Ovary (tissue), 9 donors: Measurements from ENCODE around the gene CHSY3. TPM values are rescaled to one million over a fixed set of nuclear protein-coding genes. Genes with fewer than 3 reads are reported as not detected.

Experiments used
- DNase-seq, 5 donors: peaks; one replicate each; pipeline ENCODE4 v3.0.0-alpha.2; 2019 to 2020
- H3K27ac ChIP-seq, 2 donors: fragments of 200-600 bp; one replicate each; pipeline versions ENCODE4 v1.5.1 to v1.8.0; 2019 to 2022
- H3K27me3 ChIP-seq: fragments of 200-600 bp; one replicate; pipeline ENCODE4 v1.8.0; 2022
- H3K36me3 ChIP-seq: fragments of 200-600 bp; sonication (generic); one replicate; pipeline ENCODE4 v1.5.1; 2019
- H3K4me1 ChIP-seq: one replicate; pipeline ENCODE4 v1.8.1; 2013; ENCODE audit warnings: mild to moderate bottlenecking, moderate library complexity; ENCODE audit not compliant: insufficient read depth
- H3K4me3 ChIP-seq: fragments of 200-600 bp; sonication (generic); one replicate; pipeline ENCODE4 v1.5.1; 2017
- H3K9me3 ChIP-seq, 2 donors: fragments of 200-600 bp in 1 of 2; sonication (generic) in 1 of 2; one replicate each; pipeline versions ENCODE4 v1.5.1 to v1.8.1; 2013 to 2019; ENCODE audit warnings: mild to moderate bottlenecking in 1 of 2, moderate library complexity in 1 of 2
- EP300 ChIP-seq: sonication (generic); formaldehyde crosslinking; IDR thresholded peaks from one replicate; pipeline ENCODE4 v1.6.1; 2017; ENCODE audit warnings: antibody characterized with exemption
- POLR2A ChIP-seq: fragments of 450-650 bp; IDR thresholded peaks from one replicate; pipeline ENCODE4 v1.6.1; 2017; ENCODE audit warnings: antibody characterized with exemption, mild to moderate bottlenecking, moderate library complexity
- WGBS, 3 donors: extraction: QIAGEN DNeasy Blood & Tissue Kit in 1 of 3; methylation state at CpG; one replicate each; pipeline versions ENCODE4 v1.1.5 to v1.1.7; 2013 to 2017; 5-methylcytosine and 5-hydroxymethylcytosine counted together
- intact Hi-C, 4 donors: fragments of 100-400 bp; cut with DNase I; formaldehyde crosslinking; loops; one replicate each; pipeline versions ENCODE4 v1.11.0 to v1.15.1; 2022 to 2023
- polyA plus RNA-seq, 2 donors: library from polyadenylated mRNA; stranded (reverse); fragments of 200-250 nt in 1 of 2; fragments of 350-450 nt in 1 of 2; fragmentation: Illumina TruSeq in 1 of 2; extraction: RNeasy Lipid Tissue Mini Kit (QIAGEN cat#74804) in 1 of 2; gene quantifications; one replicate each; pipeline ENCODE4 v1.2.3, GENCODE V29; 2013 to 2014
- total RNA-seq, 7 donors: library from RNA; depleted of rRNA in 2 of 7; stranded (reverse); fragments of >200 nt in 2 of 7; fragmentation: NEBNext Ultra II Directional in 3 of 7; extraction: Animal tissue kit (Norgen Biotek cat#: 25700) in 3 of 7; gene quantifications; one replicate each; pipeline versions ENCODE4 v1.1.0 to v1.2.4, GENCODE V29; 2016 to 2023
- TF ChIP-seq, protein P1 (sequence below), 3 donors: fragments of 450-650 bp in 2 of 3; fragments of 200-600 bp in 1 of 3; IDR thresholded peaks; one replicate each; pipeline versions ENCODE4 v1.5.1 to v1.8.0; 2016 to 2022; ENCODE audit warnings: antibody characterized with exemption in 3 of 3, mild to moderate bottlenecking in 1 of 3
- donor health status: DM: no; HTN: no; CAD: no; lungs with moderate emphysema.
- donor health status: DM: no; HTN: no; CAD: no.
- donor health status: Bipolar disorder and iron deficiency.
- donor health status: DM: yes; HTN: yes; CAD: no.
- donor health status: DM: no; HTN: no; CAD: no.
- donor health status: DM: yes; HTN: yes; CAD: no.

CHSY3 gene
- total and polyA plus RNA-seq, 9 donors: 0.13 to 5.5 (median 0.74) TPM

DNA sequence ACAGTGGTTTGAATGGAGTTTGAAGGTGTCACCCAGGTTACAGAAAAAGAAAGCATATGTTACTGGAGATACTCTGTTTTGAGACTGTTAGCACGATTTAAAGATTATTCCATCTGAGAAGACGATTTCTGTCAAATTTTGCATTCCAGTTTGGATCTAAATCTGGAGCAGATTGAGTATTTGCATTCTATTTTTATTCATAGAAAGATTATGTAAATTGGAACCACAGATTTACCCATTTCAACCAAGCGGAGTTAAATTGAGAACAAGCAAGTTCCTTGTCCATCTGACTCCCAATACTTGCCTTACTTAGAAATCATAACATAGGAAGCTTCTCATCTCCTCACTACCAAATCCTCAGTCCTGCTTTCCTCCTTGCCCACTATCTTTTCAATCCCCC is 255.7 kb downstream of the CHSY3 start:
- intact Hi-C loops: no loop called here
- no peak for DNase-seq
- WGBS, 3 donors: 88 to 94% (median 93%) methylated on average over 3 of the region's 3 CpGs
- H3K36me3 ChIP-seq: no peaks in the 10 kb centered on the region
- no peaks in the 10 kb centered on the region for H3K4me1 ChIP-seq
- no peaks in the 10 kb centered on the region for H3K9me3 ChIP-seq
- no peak for TF ChIP-seq POLR2A
- no peak for TF ChIP-seq EP300
- TF ChIP-seq, protein P1, sequence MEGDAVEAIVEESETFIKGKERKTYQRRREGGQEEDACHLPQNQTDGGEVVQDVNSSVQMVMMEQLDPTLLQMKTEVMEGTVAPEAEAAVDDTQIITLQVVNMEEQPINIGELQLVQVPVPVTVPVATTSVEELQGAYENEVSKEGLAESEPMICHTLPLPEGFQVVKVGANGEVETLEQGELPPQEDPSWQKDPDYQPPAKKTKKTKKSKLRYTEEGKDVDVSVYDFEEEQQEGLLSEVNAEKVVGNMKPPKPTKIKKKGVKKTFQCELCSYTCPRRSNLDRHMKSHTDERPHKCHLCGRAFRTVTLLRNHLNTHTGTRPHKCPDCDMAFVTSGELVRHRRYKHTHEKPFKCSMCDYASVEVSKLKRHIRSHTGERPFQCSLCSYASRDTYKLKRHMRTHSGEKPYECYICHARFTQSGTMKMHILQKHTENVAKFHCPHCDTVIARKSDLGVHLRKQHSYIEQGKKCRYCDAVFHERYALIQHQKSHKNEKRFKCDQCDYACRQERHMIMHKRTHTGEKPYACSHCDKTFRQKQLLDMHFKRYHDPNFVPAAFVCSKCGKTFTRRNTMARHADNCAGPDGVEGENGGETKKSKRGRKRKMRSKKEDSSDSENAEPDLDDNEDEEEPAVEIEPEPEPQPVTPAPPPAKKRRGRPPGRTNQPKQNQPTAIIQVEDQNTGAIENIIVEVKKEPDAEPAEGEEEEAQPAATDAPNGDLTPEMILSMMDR (IDR thresholded peaks at IDR 0.05): no peak
- no peak overlapping the region for H3K4me3 ChIP-seq
- H3K27ac ChIP-seq: no peak overlapping the region
- no peaks in the 10 kb centered on the region for H3K27me3 ChIP-seq

DNA sequence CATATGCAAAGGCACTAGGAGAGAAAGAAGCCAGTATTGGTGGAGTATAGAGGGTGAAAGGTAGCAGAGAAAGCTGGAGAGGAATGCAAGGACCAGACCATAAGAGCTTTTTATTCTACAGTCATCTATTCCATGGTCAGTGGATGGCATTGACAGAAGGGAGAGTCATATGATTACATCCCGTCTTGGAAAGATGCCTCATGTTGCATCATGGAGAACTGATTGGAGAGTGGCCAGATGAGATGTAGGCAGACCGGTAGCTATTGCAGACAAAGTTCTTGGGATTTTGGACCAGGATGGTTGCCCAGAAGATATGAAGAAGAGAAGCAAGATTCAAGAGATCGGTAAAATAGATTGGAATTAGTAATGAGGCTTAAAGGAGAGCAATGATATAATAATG is 260.7 kb downstream of the CHSY3 start:
- no peak for DNase-seq
- H3K4me3 ChIP-seq: no peak overlapping the region
- WGBS, 3 donors: 81 to 87% (median 87%) methylated on average over 3 of the region's 3 CpGs
- intact Hi-C loops: no loop called here
- no peak for TF ChIP-seq POLR2A
- TF ChIP-seq, protein P1 (IDR thresholded peaks at IDR 0.05): no peak
- TF ChIP-seq EP300: no peak
- no peaks in the 10 kb centered on the region for H3K4me1 ChIP-seq
- H3K9me3 ChIP-seq: no peaks in the 10 kb centered on the region
- H3K27ac ChIP-seq: no peak overlapping the region
- no peaks in the 10 kb centered on the region for H3K36me3 ChIP-seq
- H3K27me3 ChIP-seq: no peaks in the 10 kb centered on the region

DNA sequence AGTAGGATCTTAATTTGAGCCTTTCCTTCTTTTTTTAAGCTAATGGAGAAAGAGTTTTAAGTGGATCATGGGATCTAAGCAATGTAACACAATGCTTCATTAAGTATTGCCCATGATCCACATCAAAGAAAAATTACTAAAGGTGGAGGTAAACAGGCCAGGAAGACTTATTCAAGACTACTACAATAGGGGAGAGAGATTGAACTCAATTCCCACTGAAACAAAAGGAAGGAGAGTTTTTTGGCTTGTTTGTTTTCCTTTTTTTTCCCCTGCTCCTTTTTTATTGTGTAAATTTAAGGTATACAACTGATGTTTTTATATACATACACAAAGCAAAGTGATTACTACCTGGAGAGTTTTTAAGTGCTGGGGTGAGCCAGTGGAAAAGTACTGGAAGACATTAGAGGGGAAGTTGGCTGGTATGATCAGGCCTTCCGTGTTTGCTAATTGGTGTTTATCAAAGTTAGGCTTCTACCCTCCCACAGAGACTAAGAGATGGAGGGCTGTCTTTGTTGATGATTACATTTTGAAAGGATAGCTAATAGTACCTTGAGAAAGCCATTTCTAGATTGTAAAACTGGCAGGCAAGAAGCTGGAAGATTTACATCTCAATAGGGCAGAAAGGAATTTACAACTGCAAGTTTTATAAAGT is 262.7 kb downstream of the CHSY3 start:
- Histone ChIP-seq H3K36me3 (no peaks in the 10 kb centered on the region), H3K4me3 (no peak overlapping the region), H3K4me1 (no peaks in the 10 kb centered on the region), H3K27ac (no peak overlapping the region), H3K9me3 (no peaks in the 10 kb centered on the region), H3K27me3 (no peaks in the 10 kb centered on the region)
- WGBS, 3 donors: 37 to 47% (median 39%) methylated on average over 1 of the region's 1 CpG
- no peak for DNase-seq
- TF ChIP-seq, protein P1 (IDR thresholded peaks at IDR 0.05): no peak
- TF ChIP-seq POLR2A (no peak), EP300 (no peak)
- intact Hi-C loops: no loop called here

DNA sequence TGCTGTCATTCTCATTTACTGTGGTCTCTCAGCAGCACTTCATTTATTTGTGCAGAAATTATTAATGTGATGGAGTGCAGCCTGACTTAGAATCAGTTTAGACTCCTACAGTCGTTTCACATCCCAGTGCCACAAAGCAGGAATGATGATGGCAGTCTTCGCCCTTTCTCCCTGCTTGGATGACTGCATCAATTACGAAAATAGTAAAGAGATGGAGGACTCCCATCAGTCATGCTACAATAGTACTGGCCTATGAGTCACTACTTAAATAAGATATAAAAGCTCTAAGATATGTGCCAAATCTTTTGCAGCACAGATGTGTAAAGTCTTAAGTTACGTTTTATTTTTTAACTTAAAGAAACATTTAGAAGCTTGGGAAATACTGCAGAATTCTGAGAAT is 263.9 kb downstream of the CHSY3 start:
- no peak for DNase-seq
- 48 to 54% (median 53%) methylated on average over 4 of the region's 4 CpGs for WGBS, 3 donors
- Histone ChIP-seq H3K4me1 (no peaks in the 10 kb centered on the region), H3K36me3 (no peaks in the 10 kb centered on the region), H3K9me3 (no peaks in the 10 kb centered on the region), H3K27ac (no peak overlapping the region), H3K4me3 (no peak overlapping the region), H3K27me3 (no peaks in the 10 kb centered on the region)
- intact Hi-C loops: no loop called here
- TF ChIP-seq POLR2A (no peak), EP300 (no peak)
- TF ChIP-seq, protein P1 (IDR thresholded peaks at IDR 0.05): no peak
